ENCODE results near the gene UMPS.
"Not testable (repeated sequence)": the region's sequence is repeated elsewhere in the genome, so short reads cannot be mapped to it uniquely, and the experiment has no call there.

Gene UMPS

DNA sequence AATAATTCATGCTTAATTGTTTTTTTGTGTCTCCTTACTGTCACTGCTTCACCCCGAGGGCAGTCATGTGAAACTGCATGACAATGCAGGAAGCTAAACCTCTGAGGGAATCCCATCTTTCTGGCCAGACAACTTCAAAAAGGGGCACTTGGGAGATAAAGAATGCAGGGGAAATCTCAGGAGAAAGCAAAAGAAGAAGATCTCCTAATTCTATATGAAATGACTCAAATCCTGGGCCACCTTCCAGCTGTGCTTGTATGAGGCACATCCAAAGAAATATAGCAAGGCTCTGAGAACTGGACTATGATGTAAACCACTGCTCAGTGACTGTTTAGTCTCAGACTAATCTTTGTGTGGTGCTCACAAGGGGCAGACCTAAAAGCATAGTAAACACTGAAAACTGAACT, 22.6 kb upstream of the UMPS start:
- no peak for DNase-seq

DNA sequence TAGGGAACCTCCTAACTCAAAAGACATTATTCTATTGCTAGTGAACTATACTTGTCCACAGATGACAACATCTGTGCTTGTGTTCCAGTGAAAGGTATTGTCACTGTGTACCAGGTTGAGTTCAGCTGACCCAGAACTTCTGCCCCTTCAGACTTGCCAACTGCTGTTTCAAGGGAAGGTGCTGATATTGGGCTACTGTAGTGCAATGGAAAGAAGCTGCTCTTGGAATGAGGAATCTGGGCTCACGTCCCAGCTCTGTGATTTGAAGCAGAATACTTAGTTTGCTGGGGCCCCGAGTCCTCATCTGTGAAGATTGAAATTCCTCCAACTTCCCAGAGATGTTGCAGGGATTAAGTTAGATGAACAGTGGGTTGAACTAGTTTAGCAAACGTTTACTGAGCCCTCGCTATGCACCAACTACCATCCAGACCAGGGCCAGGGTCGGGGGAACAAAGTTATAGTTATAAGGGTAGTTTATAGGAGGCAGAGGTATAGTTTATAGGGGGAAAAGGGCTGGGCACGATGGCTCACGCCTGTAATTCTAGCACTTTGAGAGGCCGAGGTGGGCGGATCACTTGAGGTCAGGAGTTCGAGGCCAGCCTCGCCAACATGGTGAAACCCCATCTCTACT, 15.9 kb upstream of the UMPS start:
- DNase-seq, result no peak

DNA sequence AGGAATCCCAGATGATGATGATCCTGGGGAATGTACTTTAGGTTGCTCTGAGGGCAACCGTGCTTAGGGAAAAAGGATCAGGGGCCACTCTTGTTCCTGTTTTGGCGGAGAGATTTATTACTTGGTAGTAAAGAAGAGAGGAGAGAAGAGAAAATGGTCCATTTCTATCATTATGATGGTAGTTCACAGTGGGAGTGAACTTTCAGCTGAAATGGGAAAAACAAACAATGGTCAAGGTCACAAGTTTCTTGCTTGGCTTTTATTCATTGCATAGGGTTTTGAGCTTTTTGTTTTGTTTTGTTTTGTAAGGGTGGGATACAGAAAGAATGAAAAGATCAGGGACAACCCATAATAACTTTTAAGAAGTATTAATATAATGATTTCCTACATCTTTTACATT, 7.7 kb upstream of the UMPS start:
- no peak for DNase-seq

DNA sequence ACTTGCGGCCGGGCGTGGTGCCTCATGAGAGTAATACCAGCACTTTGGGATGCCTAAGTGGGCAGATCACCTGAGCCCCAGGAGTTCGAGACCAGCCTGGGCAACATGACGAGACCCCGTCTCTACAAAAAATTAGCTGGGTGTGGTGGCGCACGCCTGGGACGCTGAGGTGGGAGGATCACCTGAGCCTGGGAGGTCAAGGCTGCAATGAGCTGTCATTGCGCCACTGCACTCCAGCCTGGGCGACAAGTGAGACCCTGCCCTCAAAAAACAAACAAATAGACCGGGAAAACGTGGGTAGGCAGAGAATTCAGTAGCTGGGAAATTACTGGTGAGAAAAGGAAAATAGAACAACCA, 667 bp downstream of the UMPS start:
- DNase-seq, result peak; percentile 40

DNA sequence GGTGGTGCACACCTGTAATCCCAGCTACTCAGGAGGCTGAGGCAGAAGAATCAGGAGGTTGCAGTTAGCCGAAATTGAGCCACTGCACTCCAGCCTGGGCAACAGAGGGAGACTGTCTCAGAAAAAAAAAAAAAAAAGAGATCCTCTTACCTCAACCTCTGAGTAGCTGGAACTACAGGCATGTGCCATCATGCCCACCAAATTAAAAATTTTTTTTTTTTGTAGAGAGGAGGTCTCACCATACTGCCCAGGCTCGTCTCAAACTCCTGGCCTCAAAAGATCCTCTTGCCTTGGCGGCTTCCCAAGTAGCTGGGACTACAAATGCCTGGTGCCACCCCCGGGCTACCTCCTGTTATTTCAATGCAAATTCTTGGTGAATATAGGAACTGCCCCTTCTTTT, 1.5 kb downstream of the UMPS start:
- no peak for DNase-seq

DNA sequence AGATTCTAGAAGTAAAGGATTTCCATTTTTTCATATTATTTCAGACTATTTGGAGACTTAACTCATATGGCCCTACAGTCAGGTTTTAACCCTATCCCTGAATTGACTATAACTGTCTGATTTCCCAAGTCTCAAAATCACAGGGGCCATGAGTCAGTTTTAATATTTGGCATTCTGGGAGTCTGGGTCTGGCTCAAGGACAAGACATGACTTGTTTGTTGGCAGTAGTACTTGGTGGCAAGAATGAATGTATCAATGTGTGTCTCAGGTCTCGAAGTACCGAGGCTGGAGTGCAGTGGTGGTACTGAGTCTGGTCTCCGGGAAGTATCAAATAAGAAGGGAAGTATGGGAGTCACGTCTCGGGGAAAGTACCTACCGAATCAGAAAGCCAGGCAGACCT, 10.8 kb downstream of the UMPS start:
- no peak for DNase-seq

DNA sequence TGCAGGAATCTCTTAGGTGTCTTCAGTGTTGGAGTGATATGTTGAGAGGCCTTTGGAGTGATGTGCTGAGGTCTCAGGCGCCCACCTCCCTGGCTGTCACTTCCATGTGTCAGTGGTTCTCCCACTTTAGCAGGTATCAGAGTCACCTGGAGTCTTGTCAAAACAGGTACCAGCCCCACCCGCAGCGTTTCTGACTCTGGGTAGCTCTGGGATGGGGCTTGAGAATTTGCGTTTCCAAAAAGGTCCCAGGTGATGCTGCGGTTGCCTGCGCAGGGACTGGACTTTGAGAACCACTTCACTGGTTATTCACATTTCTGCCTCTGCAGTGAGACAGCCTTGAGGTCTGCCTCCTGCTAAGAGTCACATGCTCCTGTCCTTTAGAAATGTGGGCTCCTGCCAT, 15.5 kb downstream of the UMPS start:
- no peak for DNase-seq

DNA sequence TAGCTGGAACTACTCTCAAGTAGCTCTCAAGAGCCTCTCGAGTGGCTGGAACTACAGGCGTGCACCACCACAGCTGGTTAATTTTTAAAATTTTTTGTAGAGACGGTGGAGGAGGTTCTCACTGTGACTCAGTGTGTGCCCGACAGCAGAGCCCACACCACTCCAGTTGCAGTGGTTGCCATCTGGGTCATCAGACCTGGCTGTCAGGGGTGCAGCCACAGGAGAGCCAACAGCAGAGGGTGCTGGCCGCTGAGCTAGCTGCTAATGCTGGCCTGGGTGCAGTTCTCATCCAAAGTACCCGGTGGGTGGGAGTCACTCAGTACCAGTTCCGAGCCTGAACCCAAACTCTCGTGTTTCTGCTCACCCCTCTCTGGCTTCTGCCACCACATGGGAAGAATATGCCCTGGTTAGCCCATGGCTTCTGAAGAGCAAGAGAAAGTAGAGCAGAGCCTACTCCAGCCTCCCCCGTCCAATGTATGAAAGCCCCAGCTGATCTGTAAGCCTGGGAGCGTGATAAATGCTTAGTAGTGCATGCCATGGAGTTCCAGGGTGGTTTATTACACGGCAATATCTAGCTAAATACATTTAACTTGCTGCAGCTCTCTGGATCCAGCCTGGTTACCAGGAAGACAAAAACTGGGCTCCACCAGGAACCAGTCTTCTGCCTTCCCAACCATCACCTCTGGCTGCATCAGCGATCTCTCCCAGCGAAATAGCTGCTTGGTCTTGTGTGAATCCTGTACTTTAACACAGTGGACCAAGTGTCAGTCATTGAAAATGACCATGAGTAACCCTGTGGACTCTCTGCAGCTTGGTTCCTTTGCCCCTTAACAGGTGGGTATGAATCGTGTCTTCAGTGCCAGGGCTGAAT, 17.1 kb downstream of the UMPS start:
- DNase-seq, result no peak

DNA sequence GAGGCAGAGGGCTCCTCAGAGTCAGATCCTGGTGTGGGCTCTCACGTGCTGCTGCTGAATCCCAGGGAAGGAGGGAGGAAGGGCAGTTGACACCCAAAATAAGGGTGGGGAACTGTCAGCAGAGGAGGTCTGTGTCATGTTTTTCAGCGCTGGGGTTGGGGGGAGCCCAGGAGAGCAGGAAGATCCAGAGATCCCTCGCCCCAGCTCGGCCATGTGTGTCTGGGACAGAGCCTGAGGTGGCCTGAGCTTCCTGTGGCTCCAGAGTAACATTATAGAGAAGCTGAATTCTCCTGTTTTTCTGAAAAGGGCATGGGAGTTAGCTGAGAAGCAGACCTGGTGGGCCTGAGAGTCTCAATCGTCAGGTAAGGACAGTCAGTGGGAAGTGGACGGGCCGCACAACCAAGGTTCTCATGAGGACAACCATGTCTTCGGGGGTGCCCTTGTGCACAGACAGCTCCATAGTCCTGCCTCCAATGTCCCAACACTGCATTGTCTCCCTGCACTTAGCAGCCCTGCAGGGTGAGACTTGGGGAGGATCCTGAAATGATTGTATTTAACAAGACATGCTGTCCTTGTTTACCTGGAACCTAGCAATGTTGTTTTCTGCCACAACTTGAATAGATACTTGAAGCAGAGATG, 18.4 kb downstream of the UMPS start:
- DNase-seq, result no peak

DNA sequence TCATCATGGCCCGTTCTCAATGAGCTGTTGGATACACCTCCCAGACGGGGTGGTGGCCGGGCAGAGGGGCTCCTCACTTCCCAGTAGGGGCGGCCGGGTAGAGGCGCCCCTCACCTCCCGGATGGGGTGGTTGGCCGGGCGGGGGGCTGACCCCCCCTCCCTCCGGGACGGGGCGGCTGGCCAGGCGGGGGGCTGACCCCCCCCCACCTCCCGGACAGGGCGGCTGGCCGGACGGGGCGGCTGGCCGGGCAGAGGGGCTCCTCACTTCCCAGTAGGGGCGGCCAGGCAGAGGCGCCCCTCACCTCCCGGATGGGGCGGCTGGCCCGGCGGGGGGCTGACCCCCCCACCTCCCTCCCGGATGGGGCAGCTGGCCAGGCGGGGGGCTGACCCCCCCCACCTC, 19.6 kb downstream of the UMPS start:
- DNase-seq, result not testable (repeated sequence)

DNA sequence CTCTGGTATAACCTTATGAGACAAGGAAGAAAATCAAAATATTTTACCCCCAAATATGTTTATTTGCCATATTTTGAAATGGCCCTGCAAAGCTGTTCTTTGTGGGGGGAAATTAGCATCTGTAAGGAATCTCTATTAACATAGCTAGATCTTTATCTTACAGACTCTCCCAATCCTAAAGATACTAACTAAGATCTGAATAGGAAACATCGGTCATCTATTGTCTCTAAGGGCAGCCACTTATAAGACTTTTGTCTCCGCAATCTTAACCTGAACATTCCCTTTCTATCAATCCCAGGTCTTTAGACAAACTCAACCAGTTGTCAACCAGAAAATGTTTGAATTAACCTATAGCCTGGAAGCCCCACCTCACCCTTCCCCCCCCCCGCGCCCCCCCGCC, 21.2 kb downstream of the UMPS start:
- DNase-seq, result no peak

DNA sequence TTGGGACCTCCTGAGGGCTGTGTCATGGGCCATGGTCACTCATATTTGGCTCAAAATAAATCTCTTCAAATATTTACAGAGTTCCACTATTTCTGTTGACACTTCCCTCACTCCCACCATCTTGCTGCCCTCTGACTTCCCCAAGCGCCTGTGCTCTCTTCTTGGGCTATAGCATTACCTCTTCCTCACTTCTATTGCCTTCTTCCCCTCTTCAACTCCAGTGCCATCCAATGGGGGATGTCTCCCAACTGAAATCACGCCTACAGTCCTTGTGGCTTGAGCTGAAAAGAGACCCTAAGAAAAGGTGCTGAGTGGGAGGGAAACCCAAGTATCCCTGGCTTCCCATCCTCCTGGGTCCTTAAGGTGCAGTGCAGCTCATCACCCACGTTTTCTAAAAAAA, 21.8 kb downstream of the UMPS start:
- DNase-seq, result no peak

DNA sequence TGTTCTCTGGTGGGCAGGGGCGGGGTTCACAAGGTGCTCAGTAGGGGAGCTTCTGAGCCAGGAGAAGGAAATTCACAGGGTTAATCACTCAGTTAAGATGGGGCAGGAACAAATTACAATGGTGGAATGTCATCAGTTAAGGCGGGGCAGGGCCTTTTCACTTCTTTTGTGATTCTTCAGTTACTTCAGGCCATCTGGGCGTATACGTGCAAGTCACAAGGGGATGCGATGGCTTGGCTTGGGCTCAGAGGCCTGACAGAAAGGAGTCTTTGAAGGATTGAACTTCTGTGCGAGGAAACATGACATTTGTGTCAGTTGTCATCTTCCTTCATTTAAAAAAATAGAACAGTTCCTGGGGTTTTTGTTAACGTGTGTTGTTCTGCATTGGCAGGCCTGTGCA, 27.7 kb downstream of the UMPS start:
- not testable (repeated sequence) for DNase-seq

DNA sequence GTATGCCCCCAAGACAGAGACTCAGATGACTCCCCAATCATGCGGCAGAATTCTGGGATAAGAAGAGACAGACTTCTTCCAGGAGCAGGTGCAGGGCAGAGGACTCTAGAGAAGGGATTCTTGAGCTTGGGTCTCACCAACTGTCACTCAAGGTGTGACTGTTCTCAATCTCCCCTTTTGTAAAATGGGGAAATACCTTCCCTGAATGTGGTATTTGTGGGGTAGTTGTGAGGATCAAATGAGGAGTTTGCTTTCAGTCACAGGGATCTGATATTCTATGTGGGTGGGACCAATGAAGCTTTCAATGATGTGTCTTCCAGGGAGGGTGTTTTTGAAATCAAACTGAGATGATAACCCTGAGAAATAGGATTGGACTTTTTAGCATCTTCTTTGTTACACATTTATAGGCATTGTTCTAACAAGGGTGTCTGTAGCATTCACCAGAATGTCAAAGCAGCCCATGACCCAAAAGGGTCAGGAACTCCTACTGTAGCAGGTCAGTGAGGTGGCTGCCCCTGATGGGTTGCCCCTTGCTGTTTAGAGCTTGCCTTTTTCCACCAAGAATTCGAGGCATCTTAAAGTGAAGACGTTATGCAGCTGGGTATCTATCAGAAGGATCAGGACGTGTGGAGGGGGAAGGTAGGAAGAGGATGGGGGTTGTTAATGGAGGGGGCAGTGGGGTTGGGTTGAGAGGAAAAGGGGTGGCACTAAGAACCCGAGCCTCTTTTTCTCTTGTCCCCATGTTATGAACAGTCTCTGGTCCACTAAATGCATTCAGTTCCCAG, 28.8 kb downstream of the UMPS start:
- DNase-seq, result no peak

DNA sequence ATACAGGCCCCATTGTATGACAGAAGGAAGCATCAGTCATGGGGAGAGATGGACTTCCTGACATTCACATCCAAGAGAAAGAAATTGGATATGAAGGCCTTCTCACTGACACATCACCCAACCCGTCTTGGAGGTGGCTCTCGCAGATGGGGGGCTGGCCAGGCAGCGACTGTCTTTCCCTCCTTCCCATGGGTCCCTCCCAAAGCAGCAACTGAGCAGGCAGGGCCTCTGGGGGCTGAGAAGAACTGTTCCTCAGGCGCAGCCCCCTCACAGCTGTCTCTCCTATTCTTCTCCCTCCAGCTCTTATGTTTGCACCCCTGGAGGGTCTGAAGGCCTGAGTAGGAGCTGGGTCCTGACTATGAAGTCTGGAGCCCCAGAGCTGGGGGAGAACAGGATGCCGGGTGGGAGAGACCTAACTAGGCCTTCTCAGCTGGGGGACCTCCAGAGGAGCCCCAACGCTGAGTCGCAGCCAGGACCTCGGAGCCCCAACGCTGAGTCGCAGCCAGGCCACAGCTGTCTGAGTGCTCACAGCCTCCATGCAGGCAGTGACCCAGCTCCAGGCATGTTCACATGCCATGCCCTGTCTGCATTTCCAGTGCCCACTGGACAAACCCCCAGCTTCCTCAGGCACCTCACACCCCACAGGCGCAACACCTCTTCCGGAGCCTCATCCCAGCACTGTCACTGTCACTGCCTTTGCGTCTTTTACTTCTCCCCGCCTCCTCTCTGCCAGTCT, 29.6 kb downstream of the UMPS start:
- no peak for DNase-seq

DNA sequence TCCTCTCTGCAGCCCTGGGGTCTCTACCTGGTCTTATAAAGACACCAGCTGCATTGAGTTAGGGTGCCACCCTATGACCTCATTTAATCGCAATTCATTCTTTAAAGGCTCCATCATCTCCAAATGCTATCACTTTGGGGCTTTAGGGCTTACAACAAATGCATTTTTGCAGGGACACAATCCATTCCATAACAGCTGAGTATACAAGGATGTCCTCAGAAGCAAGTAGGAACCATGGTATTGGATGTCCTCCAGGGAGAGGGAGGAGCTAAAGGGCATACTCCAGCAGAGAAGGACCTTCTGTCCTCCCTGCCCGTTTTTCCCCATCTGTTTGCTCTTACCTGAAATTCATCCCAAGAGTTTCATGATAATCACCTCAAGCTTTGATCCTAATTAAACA, 30.3 kb downstream of the UMPS start:
- no peak for DNase-seq

DNA sequence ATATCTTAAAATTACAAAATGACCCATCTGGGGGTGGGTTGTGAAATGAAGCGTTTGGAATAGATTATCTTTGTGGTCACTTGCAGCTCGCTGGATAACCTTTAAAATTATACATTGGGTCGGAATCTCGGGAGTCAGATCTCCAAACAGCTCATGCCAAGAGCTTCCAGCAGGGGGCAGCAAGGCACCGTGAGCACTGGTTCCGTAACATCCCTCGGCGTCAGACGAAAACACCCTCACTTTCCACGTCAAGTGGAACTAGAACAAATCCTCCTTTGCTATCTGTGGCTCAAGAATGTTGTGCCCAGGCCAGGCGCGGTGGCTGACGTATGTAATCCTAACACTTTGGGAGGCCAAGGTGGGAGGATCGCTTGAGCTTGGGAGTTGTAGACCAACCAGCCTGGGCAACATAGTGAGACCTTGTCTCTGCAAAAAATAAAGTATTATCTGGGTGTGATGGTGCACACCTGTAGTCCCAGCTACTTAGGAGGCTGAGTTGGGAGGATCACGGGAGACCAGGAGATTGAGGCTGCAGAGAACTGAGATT, 31.1 kb downstream of the UMPS start:
- DNase-seq, result peak; percentile 86

DNA sequence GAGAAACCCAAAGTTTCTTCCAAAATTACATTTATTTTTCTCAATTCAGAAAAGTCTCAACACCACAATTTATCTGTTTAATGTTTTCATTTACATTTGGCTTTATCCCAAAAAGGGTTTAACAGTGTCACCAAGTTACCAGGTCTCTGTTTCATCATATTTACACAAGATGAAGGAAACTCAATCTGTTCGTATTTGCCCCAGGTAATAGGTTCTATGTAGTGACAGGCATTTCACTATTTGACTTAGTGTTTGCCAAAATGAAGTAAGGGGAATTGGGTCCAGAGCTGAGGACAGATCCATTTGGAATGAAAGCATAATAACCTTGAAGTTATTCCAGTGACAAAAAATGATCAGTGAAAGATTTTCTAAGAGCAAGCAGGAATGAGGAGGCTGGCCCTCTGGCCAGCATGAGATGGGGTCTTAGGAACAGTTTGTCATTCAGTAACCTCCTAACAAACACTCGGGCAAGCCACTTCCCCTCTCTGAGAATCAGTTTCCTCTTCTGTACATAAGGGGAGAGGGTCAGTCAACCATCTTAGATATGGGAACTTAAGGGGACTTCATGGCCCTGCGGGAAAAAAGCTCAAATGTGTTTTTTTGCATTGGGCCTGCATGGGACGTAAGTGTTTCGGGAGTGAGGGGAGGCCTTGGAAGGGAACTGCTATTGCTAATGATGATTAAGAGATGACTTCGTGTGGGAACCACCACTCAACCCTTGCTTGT, 31.8 kb downstream of the UMPS start:
- DNase-seq, result no peak

DNA sequence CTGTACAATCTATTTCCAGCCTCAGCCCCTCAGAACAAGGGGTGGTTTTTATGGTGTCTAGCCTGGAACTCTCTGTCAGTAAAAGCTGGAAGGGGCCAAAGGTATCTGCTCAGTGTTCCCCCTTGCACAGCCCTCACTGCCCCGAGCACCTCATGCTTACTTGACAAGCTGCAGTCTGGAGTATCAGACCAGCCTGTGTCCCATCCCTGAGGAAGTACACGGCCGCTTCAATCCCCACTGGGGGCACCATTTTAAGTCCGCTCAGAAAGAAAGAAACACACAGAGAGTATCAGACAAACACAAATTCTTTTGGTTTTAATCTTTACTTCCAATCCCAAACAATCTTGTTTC, 32.4 kb downstream of the UMPS start:
- no peak for DNase-seq

DNA sequence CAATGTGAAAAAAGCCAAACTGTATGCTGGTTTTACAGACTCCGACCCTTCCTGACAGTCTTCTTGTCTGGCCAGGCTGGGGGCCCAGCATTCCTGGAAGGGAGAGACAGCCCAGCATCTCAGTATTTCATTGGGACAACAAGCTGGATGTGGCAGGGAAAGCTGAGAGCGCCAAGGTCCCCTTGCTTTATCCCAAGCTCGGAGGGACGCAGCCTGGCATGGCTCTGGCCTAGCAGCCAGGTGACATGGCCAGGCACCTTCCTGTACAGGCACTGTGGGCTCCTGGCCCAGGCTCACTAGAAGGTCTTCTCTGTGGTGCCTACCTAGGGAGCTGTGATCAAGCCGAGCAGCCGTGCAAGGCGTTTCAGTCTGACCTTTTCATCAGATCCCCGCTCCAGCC, 33.0 kb downstream of the UMPS start:
- no peak for DNase-seq

DNA sequence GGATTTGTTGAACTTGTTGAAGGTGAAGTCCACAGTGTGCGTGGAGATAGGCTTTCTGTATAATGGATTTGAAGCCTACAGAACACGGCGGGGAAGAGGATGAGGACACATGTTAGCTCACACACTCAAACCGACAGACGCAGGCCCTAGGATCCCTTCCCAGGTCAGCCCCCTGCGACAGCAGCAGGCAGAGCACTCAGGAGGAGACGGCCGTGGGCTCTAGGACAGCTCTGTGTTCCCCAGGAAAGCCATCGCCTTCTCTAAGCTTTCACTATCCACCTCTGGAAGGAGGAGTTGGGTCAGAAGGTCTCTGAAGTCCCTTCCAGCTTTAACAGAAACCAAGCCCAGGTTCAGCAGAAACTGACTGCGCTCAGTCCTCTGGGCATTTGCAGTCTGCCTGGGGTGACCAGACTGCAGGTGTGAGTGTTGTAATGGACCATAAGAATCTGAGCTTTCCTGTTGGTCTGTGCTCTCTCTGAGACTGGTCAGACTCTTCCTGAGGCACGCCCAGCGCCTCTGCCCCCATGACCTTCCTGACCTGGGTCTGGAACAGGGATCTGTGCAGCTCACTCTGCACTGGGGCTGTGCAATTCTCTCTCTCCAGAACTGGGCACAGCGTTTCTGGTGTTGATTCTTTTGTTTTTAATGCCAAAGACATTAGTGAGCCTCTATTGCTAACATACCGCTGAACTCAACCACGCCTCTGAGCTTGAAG, 33.5 kb downstream of the UMPS start:
- DNase-seq, result no peak
